Esophagus muscularis mucosa (tissue), 3 donors: ENCODE results near the gene PHF20.
"Not testable (repeated sequence)": the region's sequence is repeated elsewhere in the genome, so short reads cannot be mapped to it uniquely, and the experiment has no call there.

Experiments
- CTCF ChIP-seq, 3 experiments: fragments of 200-600 bp in 2 of 3; fragments of 450-650 bp in 1 of 3; sonication (generic) in 2 of 3; IDR thresholded peaks; one replicate each; pipeline ENCODE4 v1.5.1; 2017 to 2019; ENCODE audit warnings: antibody characterized with exemption in 3 of 3, mild to moderate bottlenecking in 2 of 3, moderate library complexity in 1 of 3
- EP300 ChIP-seq: sonication (generic); formaldehyde crosslinking; IDR thresholded peaks from one replicate; pipeline ENCODE4 v1.6.1; 2017; ENCODE audit warnings: antibody characterized with exemption

GRCh38 chr20:35723652-35724320, 48.0 kb upstream of the PHF20 start:
- not testable (repeated sequence) for TF ChIP-seq CTCF (IDR thresholded peaks at IDR 0.05); EP300
